Measurements from ENCODE around the gene EDIL3. TPM values are rescaled to one million over a fixed set of nuclear protein-coding genes. Genes with fewer than 3 reads are reported as not detected.
A peak's percentile ranks its signal among the peaks of the same experiment; 100 is the strongest.
"Not testable (repeated sequence)": the region's sequence is repeated elsewhere in the genome, so short reads cannot be mapped to it uniquely, and the experiment has no call there.

The EDIL3 gene
- total and polyA plus RNA-seq, 4 donors, result 70.2 to 246 (median 79.5) TPM

DNA sequence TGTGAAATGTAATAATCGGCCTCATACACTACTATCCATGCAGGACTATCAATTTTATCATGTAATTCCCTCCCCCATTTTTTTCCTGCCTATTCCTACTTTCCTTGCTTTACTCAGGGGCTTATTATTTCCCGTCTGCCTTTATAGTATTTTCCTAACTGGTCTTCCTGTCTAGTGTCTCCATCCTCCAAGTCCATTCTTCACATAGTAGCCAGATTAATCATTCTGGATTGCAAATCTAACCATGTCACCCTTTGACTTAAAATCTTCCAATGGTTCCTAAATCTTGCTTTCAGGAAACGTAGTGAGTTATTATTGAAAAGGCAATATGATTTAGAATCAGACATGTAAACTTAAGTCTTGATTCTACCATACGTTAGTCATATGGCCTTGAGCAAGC lies 356.6 kb downstream of the EDIL3 start:
- H3K27ac ChIP-seq (ENCODE audit: low read depth, low read length), result no peak overlapping the region
- no peak for DNase-seq (ENCODE audit: low read depth in 4 of 6, low spot score in 6 of 6)

DNA sequence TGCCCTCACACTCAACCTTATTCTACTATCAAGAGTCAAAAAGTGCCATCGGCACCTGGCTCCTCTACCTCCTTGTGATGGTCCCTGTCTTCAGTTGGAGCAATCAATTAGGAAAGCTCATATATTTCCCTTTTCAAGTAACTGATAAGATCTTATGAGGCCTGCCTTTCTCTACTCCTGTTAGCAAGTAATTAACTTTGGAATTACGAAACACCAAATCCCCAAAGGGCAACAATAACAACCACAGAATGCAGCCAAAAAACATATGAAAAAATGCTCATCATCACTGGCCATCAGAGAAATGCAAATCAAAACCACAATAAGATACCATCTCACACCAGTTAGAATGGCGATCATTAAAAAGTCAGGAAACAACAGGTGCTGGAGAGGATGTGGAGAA lies 366.2 kb downstream of the EDIL3 start:
- not testable (repeated sequence) for H3K27ac ChIP-seq (ENCODE audit: low read depth, low read length); H3K36me3 ChIP-seq (ENCODE audit: control insufficient read depth, insufficient read depth, low read length); H3K4me3 ChIP-seq (ENCODE audit: low read depth, low read length); H3K9me3 ChIP-seq (ENCODE audit: control insufficient read depth, insufficient read depth, low read length); H3K27me3 ChIP-seq (ENCODE audit: control insufficient read depth, insufficient read depth, low read length); H3K4me1 ChIP-seq (ENCODE audit: control insufficient read depth, insufficient read depth, low read length); DNase-seq (ENCODE audit: low read depth in 4 of 6, low spot score in 6 of 6)
- 83% methylated on average over 2 of the region's 3 CpGs for WGBS (ENCODE audit: insufficient coverage)

More for the DNA sequence above, 356.6 kb downstream of the EDIL3 start:
- Histone ChIP-seq H3K27me3 (ENCODE audit: control insufficient read depth, insufficient read depth, low read length) (no peaks in the 10 kb centered on the region), H3K36me3 (ENCODE audit: control insufficient read depth, insufficient read depth, low read length) (no peaks in the 10 kb centered on the region), H3K4me3 (ENCODE audit: low read depth, low read length) (no peak overlapping the region), H3K9me3 (ENCODE audit: control insufficient read depth, insufficient read depth, low read length) (no peaks in the 10 kb centered on the region), H3K4me1 (ENCODE audit: control insufficient read depth, insufficient read depth, low read length) (no peaks in the 10 kb centered on the region)
- WGBS (ENCODE audit: insufficient coverage), result 94% methylated on average over 2 of the region's 4 CpGs

DNA sequence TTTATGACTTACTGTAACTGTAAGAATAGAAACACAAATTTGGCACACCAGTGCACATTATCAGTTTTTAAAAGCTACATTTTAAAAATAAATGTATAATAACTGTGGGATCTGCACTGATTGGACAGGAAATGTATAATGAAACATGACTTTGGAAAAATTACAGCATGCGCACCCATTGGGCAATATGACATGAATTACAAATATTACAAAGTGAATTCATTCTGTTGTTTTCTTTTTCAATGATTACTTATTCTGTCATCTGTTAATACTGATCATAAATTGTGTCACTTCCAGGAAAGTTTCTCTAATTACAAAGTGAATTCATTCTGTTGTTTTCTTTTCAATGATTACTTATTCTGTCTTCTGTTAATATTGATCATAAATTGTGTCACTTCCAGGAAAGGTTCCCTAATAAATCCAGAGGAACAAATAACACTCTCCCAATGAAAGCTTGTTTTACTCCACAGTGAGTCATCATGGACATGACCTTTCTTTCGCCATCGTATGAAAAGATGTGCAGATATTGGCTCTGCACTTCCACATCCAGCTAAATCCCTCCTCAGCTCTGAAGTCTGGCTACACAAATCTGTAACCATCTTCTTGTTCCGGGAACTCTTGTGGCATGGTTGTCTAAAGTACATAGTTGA lies 367.0 kb downstream of the EDIL3 start:
- Histone ChIP-seq H3K4me1 (ENCODE audit: control insufficient read depth, insufficient read depth, low read length) (no peaks in the 10 kb centered on the region), H3K27ac (ENCODE audit: low read depth, low read length) (no peak overlapping the region), H3K4me3 (ENCODE audit: low read depth, low read length) (no peak overlapping the region), H3K27me3 (ENCODE audit: control insufficient read depth, insufficient read depth, low read length) (no peaks in the 10 kb centered on the region), H3K36me3 (ENCODE audit: control insufficient read depth, insufficient read depth, low read length) (no peaks in the 10 kb centered on the region), H3K9me3 (ENCODE audit: control insufficient read depth, insufficient read depth, low read length) (no peaks in the 10 kb centered on the region)
- no peak for DNase-seq (ENCODE audit: low read depth in 4 of 6, low spot score in 6 of 6)
- no CpG with 5 or more reads among the region's 4 CpGs for WGBS (ENCODE audit: insufficient coverage)

DNA sequence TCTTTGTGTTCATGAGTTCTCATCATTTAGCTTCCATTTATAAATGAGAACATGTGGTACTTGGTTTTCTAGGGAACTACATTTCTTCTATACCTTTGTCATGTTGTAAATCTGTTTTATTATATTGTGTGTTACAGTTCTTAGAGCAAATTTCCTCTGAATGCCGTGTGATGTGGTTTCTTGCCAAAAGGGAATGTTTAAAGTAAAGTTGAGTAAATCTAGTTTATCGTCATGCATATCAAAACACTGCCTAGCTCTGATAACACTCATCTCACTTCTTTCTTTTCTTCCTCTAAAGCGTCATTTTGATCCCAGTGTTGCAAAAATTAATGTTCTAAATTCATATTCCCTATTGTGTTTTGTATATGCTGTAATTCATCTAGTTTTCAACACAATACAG lies 368.6 kb downstream of the EDIL3 start:
- Histone ChIP-seq H3K36me3 (ENCODE audit: control insufficient read depth, insufficient read depth, low read length) (no peaks in the 10 kb centered on the region), H3K27ac (ENCODE audit: low read depth, low read length) (no peak overlapping the region), H3K4me3 (ENCODE audit: low read depth, low read length) (no peak overlapping the region), H3K4me1 (ENCODE audit: control insufficient read depth, insufficient read depth, low read length) (no peaks in the 10 kb centered on the region), H3K27me3 (ENCODE audit: control insufficient read depth, insufficient read depth, low read length) (no peaks in the 10 kb centered on the region), H3K9me3 (ENCODE audit: control insufficient read depth, insufficient read depth, low read length) (no peaks in the 10 kb centered on the region)
- DNase-seq (ENCODE audit: low read depth in 4 of 6, low spot score in 6 of 6), result no peak
- no CpG with 5 or more reads among the region's 3 CpGs for WGBS (ENCODE audit: insufficient coverage)

DNA sequence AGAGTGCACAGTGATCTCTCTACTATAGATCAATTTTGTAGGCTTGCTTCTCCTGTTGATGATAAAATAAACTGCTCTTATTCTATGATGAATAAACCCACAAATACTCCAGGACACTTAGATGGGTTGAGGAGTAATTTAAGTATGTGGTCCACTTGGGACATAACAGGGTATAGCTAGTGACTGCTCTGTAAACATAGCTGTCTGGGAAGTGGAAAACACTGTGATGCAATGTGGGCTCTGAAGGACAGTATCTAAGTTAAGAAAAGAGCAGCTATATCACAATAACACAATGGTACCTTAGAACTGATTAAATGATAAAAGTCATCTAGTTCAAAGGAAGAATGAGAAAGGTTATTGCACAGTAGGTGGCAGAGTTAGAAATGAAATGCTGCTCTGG lies 369.7 kb downstream of the EDIL3 start:
- Histone ChIP-seq H3K36me3 (ENCODE audit: control insufficient read depth, insufficient read depth, low read length) (no peaks in the 10 kb centered on the region), H3K9me3 (ENCODE audit: control insufficient read depth, insufficient read depth, low read length) (no peaks in the 10 kb centered on the region), H3K4me3 (ENCODE audit: low read depth, low read length) (no peak overlapping the region), H3K4me1 (ENCODE audit: control insufficient read depth, insufficient read depth, low read length) (no peaks in the 10 kb centered on the region), H3K27me3 (ENCODE audit: control insufficient read depth, insufficient read depth, low read length) (no peaks in the 10 kb centered on the region), H3K27ac (ENCODE audit: low read depth, low read length) (no peak overlapping the region)
- no peak for DNase-seq (ENCODE audit: low read depth in 4 of 6, low spot score in 6 of 6)

DNA sequence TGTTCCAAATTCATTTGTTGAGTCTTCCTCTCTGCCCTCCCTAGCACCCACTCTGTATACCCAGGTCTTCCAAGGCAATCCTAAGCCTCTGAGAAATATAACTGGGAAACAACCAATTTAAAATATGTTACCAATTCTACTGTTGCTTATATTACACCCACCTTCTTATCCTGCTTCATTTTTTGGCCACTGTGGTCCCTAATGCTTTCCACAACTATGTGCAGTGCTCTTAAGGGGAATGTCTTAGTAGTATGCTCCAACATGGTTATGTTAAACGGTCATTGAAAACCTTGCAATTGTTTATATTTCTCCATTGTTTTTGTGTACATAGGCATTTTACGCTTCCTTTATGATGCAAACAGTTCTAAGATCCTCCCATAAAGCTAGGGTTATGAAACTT lies 390.9 kb downstream of the EDIL3 start:
- Histone ChIP-seq H3K9me3 (ENCODE audit: control insufficient read depth, insufficient read depth, low read length) (no peaks in the 10 kb centered on the region), H3K4me3 (ENCODE audit: low read depth, low read length) (no peak overlapping the region), H3K4me1 (ENCODE audit: control insufficient read depth, insufficient read depth, low read length) (no peaks in the 10 kb centered on the region), H3K36me3 (ENCODE audit: control insufficient read depth, insufficient read depth, low read length) (no peaks in the 10 kb centered on the region), H3K27ac (ENCODE audit: low read depth, low read length) (no peak overlapping the region), H3K27me3 (ENCODE audit: control insufficient read depth, insufficient read depth, low read length) (no peaks in the 10 kb centered on the region)
- no peak for DNase-seq (ENCODE audit: low read depth in 4 of 6, low spot score in 6 of 6)
- WGBS (ENCODE audit: insufficient coverage), result no CpG with 5 or more reads among the region's 2 CpGs

DNA sequence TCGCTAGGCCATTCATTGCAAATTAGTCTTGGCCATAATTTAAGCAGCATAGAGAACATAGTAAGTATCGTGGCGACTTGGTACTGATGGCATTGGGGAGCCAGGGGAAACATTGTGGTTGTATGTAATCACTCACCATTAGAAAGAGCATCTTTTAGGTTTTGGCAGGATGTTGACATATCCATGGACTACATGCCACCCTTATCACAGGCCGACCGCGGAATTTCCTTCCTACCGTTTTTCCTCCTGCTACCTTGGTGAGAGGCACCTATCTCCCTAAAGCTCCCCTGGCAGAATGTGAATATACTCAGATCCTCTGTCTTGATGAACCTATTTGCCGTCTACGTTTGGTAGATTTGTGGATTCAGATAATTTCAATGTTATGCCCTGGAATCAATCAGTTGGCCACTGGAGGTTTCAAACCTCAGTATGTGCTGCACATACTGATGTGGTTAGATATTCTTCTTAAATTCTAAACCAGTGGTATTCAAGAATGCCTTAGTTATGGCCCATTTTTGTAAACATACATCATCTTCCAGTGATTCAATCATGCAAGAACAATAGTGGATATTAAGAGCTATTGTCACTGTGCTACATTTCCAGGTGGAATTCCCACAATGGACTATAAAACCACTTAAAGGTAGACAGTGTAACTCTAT lies 393.0 kb downstream of the EDIL3 start:
- Histone ChIP-seq H3K27ac (ENCODE audit: low read depth, low read length) (no peak overlapping the region), H3K4me1 (ENCODE audit: control insufficient read depth, insufficient read depth, low read length) (no peaks in the 10 kb centered on the region), H3K27me3 (ENCODE audit: control insufficient read depth, insufficient read depth, low read length) (no peaks in the 10 kb centered on the region), H3K36me3 (ENCODE audit: control insufficient read depth, insufficient read depth, low read length) (no peaks in the 10 kb centered on the region), H3K4me3 (ENCODE audit: low read depth, low read length) (no peak overlapping the region), H3K9me3 (ENCODE audit: control insufficient read depth, insufficient read depth, low read length) (no peaks in the 10 kb centered on the region)
- no peak for DNase-seq (ENCODE audit: low read depth in 4 of 6, low spot score in 6 of 6)
- 93% methylated on average over 2 of the region's 9 CpGs for WGBS (ENCODE audit: insufficient coverage)

DNA sequence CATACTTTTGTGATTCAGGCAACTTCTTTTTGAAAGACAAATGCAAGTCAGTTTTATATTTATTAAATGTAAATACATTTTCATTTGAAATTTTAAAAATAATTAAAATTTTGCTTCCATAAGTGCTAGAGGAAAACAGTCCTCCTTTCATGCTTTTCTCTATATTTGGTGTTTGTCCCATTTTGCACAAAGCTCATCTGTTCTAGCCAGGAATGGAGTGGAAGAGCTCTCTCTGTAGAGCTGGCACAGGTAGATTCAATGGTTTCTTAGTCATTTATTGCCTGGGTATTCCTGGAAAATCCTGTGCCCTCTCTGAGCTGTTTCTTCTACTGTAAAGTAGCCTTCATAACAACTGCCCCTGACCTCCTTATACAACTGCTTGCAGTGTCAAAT lies 396.4 kb downstream of the EDIL3 start:
- Histone ChIP-seq H3K4me1 (ENCODE audit: control insufficient read depth, insufficient read depth, low read length) (no peaks in the 10 kb centered on the region), H3K9me3 (ENCODE audit: control insufficient read depth, insufficient read depth, low read length) (no peaks in the 10 kb centered on the region), H3K4me3 (ENCODE audit: low read depth, low read length) (no peak overlapping the region), H3K27ac (ENCODE audit: low read depth, low read length) (no peak overlapping the region), H3K27me3 (ENCODE audit: control insufficient read depth, insufficient read depth, low read length) (no peaks in the 10 kb centered on the region), H3K36me3 (ENCODE audit: control insufficient read depth, insufficient read depth, low read length) (no peaks in the 10 kb centered on the region)
- no peak for DNase-seq (ENCODE audit: low read depth in 4 of 6, low spot score in 6 of 6)

DNA sequence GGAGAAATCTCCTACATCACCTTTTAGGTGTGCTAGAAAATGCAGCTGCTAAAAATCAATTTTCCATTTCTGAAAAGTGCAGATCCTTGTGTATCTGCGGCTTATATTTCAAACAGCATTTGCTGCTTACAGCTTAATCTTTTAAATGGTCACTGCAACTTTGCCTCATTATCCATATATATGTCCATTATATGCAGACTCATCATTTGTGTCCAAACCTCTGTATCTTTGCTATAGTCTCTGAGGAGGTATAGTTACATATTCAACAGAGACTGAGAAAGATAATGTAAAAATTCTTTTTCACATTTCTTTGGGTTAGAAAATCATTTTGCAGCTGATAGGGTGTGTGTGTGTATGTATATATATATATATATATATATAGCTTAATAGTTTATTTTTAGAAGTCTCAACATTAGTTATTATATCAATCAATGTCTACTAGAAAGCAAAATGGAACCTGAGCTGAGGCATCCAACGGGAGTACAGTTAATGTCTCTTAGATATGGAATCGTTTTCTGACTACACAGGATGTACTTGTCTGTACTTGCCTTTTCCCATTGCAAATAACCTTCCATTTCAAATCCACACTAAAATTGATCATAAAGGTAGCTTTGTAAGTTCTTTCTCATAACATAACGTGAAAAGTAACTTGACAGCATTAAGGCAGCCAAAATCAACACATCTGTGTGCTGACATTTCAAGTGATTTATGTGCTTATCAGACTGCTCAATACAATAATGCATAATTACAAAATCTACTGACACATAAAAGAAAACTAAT lies 397.0 kb downstream of the EDIL3 start:
- no peak overlapping the region for H3K4me3 ChIP-seq (ENCODE audit: low read depth, low read length)
- H3K27ac ChIP-seq (ENCODE audit: low read depth, low read length), result no peak overlapping the region
- no CpG with 5 or more reads among the region's 4 CpGs for WGBS (ENCODE audit: insufficient coverage)

DNA sequence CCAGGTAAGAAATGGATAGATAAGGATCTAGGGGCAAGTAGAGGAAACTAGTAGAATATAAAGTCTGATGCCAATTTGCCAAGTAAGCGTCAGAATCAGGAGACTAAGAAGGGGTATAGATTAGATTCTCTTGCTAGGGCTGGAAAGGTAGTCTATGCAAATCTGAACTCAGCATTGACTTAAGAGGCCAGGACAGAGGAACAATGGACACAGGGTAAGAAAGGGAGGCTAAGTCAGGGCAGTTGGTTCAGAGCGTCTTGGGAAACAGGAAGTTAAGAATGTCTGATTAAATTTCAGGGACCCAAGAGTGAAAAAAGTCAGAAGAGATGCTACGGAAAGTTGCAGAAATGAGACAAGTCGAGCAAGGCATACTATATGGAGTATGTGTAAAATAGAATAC lies 400.8 kb downstream of the EDIL3 start:
- Histone ChIP-seq H3K27me3 (ENCODE audit: control insufficient read depth, insufficient read depth, low read length) (no peaks in the 10 kb centered on the region), H3K4me3 (ENCODE audit: low read depth, low read length) (no peak overlapping the region), H3K36me3 (ENCODE audit: control insufficient read depth, insufficient read depth, low read length) (no peaks in the 10 kb centered on the region), H3K9me3 (ENCODE audit: control insufficient read depth, insufficient read depth, low read length) (no peaks in the 10 kb centered on the region), H3K27ac (ENCODE audit: low read depth, low read length) (no peak overlapping the region), H3K4me1 (ENCODE audit: control insufficient read depth, insufficient read depth, low read length) (no peaks in the 10 kb centered on the region)
- no peak for DNase-seq (ENCODE audit: low read depth in 4 of 6, low spot score in 6 of 6)
- WGBS (ENCODE audit: insufficient coverage), result 98% methylated on average over 4 of the region's 4 CpGs

More for the DNA sequence above, 397.0 kb downstream of the EDIL3 start:
- Histone ChIP-seq H3K36me3 (ENCODE audit: control insufficient read depth, insufficient read depth, low read length) (no peaks in the 10 kb centered on the region), H3K4me1 (ENCODE audit: control insufficient read depth, insufficient read depth, low read length) (no peaks in the 10 kb centered on the region), H3K9me3 (ENCODE audit: control insufficient read depth, insufficient read depth, low read length) (no peaks in the 10 kb centered on the region), H3K27me3 (ENCODE audit: control insufficient read depth, insufficient read depth, low read length) (no peaks in the 10 kb centered on the region)
- peak in 1 of 6 donors; percentile 12 for DNase-seq (ENCODE audit: low read depth in 4 of 6, low spot score in 6 of 6)

Data from spinal cord (tissue), 10 donors.